HG03103 (cell line): ENCODE measurements around the gene TRUB2.
"Not testable (repeated sequence)": the region's sequence is repeated elsewhere in the genome, so short reads cannot be mapped to it uniquely, and the experiment has no call there.

Source experiments
- ATAC-seq: cut with Tn5 transposase; IDR thresholded peaks from one replicate; pipeline ENCODE4 v1.9.1; 2021; ENCODE audit warnings: low read depth; ENCODE audit not compliant: unreplicated experiment

TRUB2 gene

DNA sequence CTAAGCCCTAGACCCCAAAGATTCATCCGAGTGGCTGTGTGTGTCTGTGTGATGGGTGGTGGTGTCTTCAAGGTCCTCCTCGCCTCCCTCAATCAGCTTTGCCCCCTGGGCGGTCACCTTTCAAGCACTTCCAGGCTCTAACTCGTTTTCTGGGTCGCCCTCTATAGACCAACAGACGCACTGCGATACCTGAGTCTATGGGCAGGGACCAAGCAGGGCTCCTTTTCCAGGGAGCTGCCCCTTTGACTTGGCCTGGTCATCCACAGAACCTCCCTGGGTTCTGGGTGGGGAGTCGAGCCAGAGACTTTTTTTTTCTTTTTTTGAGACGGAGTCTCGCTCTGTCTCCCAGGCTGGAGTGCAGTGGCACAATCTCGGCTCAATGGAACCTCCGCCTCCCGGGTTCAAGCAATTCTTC is 19.2 kb upstream of the TRUB2 start:
- no peak for ATAC-seq

DNA sequence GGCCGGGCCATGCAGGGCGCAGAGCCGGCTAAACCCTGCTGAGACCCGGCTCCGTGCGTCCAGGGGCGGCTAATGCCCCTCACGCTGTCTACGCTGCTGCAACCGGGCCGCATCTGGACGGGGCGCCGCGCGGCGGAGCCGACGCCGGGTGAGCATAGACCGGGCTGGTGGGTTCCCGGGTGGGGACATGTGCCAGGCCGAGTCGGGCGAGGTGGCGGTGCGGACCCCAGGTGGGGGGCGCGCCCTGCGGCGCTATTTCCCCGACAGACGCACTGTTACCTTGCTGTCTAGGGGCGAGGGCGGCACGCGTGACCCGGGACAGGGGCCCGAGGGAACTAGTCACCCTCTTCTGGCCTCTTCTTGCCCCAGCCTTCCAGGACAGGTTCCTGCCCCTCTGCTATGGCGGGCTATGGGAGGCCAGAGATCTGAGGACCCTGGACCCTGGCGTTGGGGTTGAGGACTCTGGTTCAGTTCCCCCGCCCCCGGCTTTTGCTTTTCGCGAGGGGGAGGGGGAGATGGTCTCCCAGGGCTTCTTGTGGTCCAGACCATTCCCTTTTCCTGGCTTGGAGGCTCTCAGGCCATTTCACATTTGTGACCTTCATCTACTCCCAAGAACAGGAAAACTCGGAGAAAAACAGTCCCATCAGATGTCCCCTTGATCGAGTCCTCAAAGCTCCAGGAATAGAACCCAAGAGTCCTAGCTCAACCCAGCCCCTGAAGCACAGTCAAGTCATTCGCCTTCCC is 18.6 kb upstream of the TRUB2 start:
- peak; percentile 14 for ATAC-seq

DNA sequence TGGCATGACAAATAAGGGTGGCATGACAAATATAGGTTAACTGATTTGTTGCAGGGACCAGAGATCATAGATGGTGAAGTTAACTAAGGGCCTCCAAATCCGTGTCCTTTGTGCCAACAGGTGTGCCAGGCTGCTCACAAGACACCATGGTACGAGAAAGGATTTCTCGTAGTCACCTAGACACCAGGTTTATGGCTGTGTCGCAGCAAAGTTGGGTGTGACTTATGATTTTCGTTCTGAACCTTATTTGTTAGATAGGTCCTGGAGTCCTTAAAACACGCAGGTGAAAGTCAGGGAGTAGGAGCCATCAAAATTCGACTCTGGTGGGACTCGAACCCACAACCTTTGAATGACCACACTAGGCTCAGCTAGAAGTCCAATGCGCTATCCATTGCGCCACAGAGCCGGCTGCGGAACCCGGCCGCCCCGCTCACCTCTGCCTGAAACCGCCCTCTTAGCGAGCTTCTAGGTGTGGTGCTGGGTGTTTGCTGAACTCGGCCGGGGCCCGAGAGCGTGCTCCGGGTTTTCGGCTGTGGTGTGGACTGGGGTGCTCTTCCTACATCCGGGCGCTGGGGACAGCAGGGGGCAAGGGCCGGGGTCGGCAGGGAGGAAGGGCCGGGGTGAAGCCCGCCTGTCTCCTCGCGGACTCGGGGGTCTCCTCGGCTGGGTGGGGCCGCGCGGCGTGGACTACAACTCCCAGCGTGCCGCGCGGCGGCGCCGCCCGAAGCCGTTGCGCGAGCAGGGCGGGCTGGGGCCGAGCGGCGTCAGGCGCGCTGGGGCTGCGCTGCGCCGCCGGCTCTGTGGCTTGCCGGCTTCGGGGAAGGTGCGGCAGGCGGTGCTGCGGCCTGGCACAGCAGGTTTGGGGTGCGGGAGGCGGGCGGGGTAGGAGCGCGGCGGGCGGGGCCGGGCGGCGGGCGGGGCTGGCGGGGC is 17.8 kb upstream of the TRUB2 start, which contains the start of gene SLC27A4:
TSS of gene SLC27A4 (plus strand) at position 767 of the 930 bp plus-strand sequence. CDS start 2,606 bp downstream, outside the sequence.
- peak; percentile 73 for ATAC-seq

DNA sequence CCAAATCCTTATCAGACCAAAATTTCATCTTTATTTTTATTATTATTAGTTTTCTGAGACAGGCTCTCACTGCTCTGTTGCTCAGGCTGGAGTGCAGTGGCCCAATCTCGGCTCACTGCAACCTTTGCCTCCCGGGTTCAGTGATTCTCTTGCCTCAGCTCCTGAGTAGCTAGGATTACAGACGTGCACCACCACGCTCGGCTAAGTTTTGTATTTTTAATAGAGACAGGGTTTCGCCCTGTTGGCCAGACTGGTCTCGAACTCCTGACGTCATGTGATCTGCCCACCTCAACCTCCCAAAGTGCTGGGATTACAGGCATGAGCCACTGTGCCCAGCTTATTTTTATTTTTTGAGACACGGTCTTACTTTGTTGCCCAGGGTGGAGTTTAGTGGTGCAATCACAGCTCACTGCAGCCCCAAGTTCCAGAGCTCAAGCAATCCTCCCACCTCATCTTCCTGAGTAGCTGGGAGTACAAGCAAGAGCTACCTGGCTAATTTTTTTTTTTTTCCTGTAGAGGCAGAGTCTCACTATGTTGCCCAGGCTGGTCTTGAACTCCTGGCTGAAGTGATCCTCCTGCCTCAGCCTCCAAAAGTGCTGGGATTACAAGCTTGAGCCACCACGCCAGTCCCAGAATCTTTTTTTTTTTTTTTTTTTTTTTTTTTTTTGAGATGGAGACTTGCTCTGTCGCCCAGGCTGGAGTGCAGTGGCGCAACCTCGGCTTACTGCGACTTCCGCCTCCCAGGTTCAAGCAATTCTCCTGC is 16.8 kb upstream of the TRUB2 start:
- ATAC-seq = not testable (repeated sequence)

DNA sequence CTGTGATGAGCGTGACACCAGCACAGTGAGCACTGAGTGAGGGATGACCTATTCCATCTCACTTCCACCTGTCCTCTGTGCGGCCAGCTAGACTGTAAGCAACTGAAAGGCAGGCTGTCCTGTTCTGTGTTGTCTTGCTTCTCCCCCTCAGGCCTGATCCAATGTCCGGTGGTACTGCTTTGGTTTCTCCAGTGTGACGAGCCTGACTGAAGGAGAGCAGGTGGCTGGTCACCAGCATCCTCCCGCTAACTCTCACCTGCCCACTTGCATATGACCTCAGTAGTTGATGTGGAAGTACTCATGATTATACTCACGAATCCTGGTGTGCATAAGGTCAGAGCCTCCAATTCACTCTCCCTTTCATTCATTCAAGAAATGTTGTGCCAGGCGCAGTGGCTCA is 15.7 kb upstream of the TRUB2 start:
- no peak for ATAC-seq

DNA sequence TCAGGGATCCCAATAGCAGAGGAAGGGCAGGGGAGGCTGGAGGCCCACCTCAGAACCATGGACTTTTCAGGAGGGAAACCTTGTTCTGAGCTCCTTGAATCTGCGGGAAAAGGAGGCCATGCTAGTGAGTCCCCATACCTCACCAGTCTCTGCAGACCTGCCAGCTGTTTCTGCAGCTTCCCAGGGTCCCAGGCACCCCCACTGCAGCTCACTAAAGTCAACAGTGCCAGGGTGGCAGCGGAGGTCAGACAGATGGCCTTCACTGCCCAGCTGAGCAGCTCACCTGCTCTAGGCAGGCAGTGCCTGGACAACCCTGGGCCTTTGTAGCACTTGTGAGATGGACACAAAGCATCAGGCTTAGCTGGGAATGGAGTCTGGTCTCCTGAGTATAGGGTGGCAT is 13.7 kb upstream of the TRUB2 start:
- ATAC-seq = no peak

DNA sequence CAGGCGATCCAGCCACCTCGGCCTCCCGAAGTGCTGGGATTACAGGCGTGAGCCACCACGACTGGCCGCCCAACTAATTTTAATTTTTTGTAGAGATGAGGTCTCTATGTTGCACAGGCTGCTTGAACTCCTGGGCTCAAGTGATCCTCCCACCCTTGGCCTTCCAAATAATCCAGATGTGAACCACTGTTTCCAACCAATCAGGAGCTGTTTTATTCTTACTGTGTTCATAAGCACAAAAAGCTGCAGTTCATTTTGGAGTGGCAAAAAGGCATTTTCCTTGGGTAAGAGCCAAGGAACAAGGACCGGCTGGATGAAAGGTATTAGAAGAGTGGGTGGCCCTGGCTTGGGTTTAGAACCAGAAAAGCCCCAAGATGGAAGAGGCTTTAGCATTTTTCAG is 12.9 kb upstream of the TRUB2 start:
- ATAC-seq = no peak

DNA sequence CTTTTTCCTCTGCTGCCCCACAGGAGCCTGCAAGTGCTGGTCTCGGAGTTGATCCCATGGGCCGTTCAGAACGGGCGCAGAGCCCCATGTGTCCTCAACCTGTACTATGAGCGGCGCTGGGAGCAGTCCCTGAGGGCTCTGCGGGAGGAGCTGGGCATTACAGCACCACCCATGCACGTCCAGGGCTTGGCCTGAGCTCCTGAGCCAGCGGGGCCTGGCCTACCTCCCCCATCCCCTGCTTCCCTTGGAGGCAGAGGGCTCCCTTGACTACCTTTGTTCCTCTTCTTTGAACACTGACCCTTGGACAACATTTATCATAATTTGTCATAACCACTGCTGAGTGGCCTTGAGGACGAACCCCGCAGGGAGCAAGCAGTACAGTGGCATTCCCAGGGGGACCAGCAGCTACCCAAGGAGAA is 11.2 kb upstream of the TRUB2 start:
- ATAC-seq = no peak

DNA sequence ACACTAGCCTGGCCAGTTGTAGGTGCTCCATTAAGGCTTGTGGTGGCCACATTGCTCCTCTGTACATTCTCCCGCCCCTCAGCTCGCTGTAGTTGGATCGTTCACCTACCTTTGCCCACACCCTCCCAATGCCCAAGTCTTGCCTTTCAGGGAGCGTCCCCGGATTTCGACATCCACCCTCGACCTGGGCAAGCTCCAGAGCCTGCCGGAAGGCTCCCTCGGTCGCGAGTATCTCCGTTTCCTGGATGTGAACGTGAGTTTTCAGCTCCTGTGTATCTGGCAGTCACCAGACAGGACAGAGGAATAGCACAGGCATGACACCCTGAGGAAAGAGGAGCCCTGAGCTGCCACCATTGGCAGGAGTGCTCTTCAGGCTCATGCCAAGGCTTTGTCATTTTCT is 3.4 kb upstream of the TRUB2 start:
- no peak for ATAC-seq

DNA sequence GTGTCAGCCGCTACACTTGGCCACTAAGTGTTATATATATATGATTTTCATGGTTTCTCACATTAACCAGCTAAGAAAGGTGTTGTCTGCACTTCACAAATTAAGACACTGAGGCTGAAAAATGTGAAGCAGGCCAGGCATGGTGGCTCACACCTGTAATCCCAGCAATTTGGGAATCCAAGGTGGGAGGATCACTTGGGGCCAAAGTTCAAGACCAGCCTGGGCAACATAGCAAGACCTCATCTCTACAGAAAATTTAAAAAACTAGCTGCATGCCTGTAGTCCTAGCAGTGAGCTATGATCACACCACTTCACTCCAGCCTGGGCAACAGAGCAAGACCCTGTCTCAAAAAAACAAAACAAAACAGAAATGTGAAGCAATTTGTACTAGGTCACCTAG is 2.2 kb upstream of the TRUB2 start:
- no peak for ATAC-seq

DNA sequence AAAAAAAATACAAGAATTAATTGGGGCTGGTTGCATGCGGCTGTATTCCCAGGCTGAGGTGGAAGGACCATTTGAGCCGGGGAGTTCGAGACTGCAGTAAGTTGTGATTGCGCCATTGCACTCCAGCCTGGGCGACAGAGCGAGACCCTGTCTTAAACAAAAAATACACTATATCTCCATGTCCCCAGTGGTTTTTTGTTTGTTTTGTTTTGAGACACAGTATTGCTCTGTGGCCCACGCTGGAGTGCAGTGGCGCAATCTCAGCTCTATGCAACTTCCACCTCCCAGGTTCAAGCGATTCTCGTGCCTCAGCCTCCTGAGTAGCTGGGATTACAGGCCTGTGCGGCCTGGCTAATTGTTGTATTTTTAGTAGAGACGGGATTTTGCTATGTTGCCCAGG is 1.5 kb upstream of the TRUB2 start:
- no peak for ATAC-seq

DNA sequence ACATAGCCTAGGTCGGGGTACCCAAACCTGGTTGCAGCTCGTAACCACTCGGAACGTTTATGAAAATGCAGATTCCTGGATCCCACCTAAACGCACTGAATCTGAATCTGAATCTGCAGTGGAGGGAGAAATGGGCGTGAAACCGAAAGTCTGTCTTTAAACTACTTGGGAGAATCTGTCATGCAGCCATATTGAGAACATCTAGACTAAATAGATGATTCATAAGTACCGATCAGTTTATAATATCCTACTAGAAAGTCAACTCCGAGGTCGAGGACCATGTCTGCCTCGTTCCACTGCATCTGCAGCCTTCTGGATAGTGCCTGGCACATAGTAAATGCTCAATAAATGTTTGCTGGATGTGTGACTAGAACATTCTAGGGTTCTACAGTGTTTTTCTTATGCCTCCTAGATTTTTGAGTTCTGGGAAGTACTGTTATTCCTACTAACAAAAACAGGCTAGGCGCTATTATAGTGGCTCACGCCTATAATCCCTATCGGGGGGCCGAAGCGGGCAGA is 1.0 kb upstream of the TRUB2 start:
- no peak for ATAC-seq

DNA sequence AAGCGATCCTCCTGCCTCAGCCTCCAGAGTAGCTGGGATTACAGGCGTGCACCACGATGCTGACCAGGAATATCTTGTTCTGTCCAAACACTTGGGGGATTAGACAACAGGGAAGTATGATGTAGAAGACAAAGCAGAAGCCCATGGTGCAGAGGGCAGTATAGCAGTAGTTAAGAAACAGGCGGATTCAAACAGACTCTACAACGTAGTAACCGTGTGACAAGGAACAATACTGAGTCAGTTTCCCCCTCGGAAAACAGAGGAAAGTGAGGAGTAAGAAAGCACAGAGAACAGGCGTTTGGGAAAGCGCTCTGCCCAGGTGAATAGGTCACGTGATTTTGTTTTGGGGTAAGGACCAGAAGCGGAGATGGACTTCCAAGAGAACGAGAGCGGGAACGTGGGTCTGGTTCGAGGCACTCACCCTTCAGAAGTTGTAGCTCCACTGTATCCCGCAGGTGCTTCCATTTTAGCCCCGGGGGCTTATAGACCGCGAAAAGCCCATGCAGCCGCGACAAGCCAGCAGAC is 306 bp downstream of the TRUB2 start:
- ATAC-seq = peak; percentile 9

DNA sequence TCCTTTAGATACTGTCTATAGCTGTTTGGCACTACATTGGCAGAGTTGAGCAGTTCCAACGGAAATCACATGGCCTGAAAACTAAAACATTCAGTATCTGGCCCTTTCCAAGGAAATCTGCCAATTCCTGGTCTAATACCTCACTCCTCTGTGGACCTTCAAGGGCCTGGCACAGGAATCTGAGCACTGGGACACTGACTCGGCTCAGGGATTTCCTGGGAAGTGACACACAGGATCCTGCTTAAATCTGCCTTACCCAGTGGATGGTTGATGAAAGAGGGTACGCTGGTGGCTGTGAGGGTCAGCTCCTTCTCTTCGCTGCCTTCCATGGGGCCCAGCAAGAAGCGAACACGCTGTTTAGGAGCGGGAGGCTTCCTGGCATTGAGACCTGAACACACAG is 904 bp downstream of the TRUB2 start:
- no peak for ATAC-seq

DNA sequence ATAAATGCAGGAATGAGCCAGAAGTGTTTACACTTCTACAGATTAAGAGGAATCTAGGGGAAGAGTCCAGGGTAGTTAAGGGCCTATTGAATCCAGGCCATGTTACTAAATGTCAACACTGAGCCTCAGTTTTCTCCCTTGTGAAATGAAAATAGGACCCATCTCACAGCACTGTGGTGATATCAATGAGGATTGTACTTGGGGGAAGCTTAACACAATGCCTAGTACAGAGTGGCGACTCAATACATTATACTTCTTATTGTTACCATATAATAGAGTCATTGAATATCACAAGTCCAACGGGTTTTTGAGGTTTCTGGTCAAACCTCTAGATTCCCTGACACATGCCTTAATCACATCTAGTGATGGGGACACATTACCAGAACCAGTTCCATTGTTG is 4.6 kb downstream of the TRUB2 start:
- ATAC-seq = no peak

DNA sequence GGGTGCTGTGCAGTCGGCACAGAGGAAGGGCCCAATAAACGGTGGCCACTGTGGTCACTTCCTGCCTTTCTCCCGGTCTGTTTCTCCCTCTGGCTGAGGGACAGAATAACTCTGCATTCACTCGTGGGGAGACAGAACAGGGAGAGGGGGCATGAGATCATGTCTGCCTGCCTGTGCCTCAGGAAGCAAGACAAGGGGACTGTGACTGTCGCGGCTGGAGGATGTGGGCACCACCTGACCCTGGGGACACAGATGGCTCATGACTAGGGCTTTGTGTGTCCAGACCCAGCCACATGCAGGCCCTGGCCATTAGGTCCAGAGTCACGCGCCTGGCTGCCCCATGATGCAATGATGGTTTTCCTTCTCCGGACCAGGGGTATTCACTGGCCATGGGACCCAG is 5.8 kb downstream of the TRUB2 start:
- ATAC-seq = no peak

DNA sequence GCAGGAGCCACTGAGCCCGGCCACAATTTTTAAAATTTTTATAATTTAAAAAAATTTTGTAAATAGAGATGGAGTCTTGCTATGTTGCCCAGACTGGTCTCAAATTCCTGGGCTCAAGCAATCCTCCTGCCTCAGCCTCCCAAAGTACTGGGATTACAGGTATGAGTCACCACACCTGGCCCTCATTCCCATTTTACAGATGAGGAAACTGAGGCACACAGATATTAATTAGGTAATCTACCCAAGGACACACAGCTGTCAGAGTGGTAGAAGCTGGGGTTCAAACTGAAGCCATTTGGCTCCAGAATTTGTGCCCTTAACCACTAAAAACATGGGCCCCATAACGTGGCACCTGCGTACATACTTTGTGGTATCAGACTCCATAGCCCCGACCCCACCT is 7.5 kb downstream of the TRUB2 start:
- no peak for ATAC-seq

DNA sequence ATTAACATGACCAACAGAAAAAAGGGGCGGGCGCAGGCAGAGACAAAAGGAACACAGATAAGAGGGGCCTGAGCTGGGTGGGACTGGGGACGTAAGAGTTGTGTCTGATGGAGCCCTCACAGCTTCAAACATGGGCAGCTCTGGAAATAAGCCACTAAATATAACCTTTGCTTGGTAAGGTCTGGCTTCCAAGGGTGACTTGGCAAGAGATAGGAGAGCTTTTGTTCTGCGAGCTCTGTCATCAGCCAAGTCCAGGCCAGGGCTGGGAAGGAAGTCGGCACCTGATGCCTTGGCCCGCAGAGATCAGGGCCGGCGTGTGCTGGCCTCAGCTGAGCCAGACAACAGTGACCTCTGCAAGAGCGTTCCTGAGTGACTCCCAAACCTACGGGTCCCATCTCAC is 11.8 kb downstream of the TRUB2 start:
- ATAC-seq = no peak

DNA sequence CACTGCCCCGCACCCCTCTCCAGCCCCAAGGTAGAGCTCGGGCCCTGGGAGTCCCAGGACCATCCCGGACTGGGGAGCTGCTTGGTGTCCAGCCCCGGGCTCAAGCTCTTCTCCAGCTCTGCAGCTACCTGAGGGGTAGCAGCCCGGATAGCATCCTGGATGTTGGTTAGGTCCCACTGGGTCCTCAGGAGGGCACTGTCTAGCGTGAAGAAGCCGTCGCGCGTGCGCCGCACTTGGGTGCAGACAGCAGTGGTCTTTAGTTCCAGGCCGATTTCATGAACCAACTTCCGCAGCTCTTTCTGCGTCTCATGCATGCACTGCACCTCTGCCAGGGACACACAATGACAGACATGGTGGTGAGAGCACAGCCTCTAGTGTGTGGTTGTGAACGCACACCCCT is 12.7 kb downstream of the TRUB2 start:
- ATAC-seq = no peak

DNA sequence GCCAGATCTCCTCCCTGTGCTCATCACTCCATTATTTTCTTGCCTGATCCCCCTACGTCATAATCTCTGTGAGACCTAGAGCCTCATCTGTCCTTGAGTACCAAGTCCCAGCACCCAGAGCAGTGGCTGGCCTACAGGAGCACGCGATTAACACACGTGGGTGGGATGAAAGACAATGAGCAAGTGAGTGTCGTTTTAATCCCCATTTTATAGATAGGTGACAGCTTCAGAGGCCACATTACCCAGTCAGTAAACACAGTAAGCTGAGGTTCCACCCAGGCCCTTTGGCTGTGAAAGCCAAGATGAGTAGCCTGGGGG is 17.3 kb downstream of the TRUB2 start:
- no peak for ATAC-seq
